ENCODE results near the gene AP1B1. TPM values are rescaled to one million over a fixed set of nuclear protein-coding genes. Genes with fewer than 3 reads are reported as not detected.

The AP1B1 gene
- total and polyA plus RNA-seq, 2 donors from 2014 or later: 50.5 to 82.9 TPM

GRCh38 chr22:29313576-29314466, 74.5 kb downstream of the AP1B1 start:
- H3K9me3 ChIP-seq (ENCODE audit: control insufficient read depth in 2 of 3, insufficient read depth in 1 of 3, low read length in 3 of 3): no peaks in the 10 kb centered on the region
- DNase-seq: peak in 3 of 5 donors; percentile 52 to 78 (median 71)
- no peak overlapping the region for H3K27ac ChIP-seq (ENCODE audit: low read depth in 2 of 2, low read length in 2 of 2)
- peaks cover 0 to 30% (median 0%) of the 10 kb centered on the region in 3 donors for H3K4me1 ChIP-seq (ENCODE audit: control insufficient read depth in 2 of 3, insufficient read depth in 2 of 3, low read depth in 1 of 3, low read length in 3 of 3)
- H3K9ac ChIP-seq (ENCODE audit: low read length in 3 of 3): no peak overlapping the region
- TF ChIP-seq CTCF (IDR thresholded peaks at IDR 0.05; ENCODE audit: borderline replicate concordance, extremely low read depth, insufficient read depth): no peak
- peaks cover 16% of the 10 kb centered on the region for H3K27me3 ChIP-seq (ENCODE audit: control insufficient read depth, insufficient read depth, low read length)
- no peak for FAIRE-seq
- intact Hi-C loops (cut with DNase I): no loop called here
- H3K4me3 ChIP-seq (ENCODE audit: low read length in 3 of 3): no peak overlapping the region
- no peaks in the 10 kb centered on the region for H3K36me3 ChIP-seq (ENCODE audit: control insufficient read depth in 2 of 3, insufficient read depth in 3 of 3, low read length in 3 of 3)

GRCh38 chr22:29313126-29313575, 75.2 kb downstream of the AP1B1 start:
- no peak overlapping the region for H3K9ac ChIP-seq (ENCODE audit: low read length in 3 of 3)
- DNase-seq (peak in 4 of 5 donors; percentile 59 to 78 (median 75)), FAIRE-seq (no peak)
- no peaks in the 10 kb centered on the region for H3K36me3 ChIP-seq (ENCODE audit: control insufficient read depth in 2 of 3, insufficient read depth in 3 of 3, low read length in 3 of 3)
- no peaks in the 10 kb centered on the region for H3K9me3 ChIP-seq (ENCODE audit: control insufficient read depth in 2 of 3, insufficient read depth in 1 of 3, low read length in 3 of 3)
- no peak overlapping the region for H3K27ac ChIP-seq (ENCODE audit: low read depth in 2 of 2, low read length in 2 of 2)
- TF ChIP-seq CTCF (IDR thresholded peaks at IDR 0.05; ENCODE audit: borderline replicate concordance, extremely low read depth, insufficient read depth): peak; percentile 50
- H3K4me3 ChIP-seq (ENCODE audit: low read length in 3 of 3): no peak overlapping the region
- H3K4me1 ChIP-seq (ENCODE audit: control insufficient read depth in 2 of 3, insufficient read depth in 2 of 3, low read depth in 1 of 3, low read length in 3 of 3): peaks cover 0 to 36% (median under 1%) of the 10 kb centered on the region in 3 donors
- peaks cover 16% of the 10 kb centered on the region for H3K27me3 ChIP-seq (ENCODE audit: control insufficient read depth, insufficient read depth, low read length)
- intact Hi-C loops (cut with DNase I): no loop called here

- H3K9ac ChIP-seq (ENCODE audit: low read length in 3 of 3): no peak overlapping the region
- no peak for TF ChIP-seq CTCF (IDR thresholded peaks at IDR 0.05; ENCODE audit: borderline replicate concordance, extremely low read depth, insufficient read depth)
- H3K36me3 ChIP-seq (ENCODE audit: control insufficient read depth in 2 of 3, insufficient read depth in 3 of 3, low read length in 3 of 3): no peaks in the 10 kb centered on the region
- H3K27ac ChIP-seq (ENCODE audit: low read depth in 2 of 2, low read length in 2 of 2): no peak overlapping the region
- FAIRE-seq (no peak), DNase-seq (peak in 2 of 5 donors; percentile 58 to 68)
- H3K27me3 ChIP-seq (ENCODE audit: control insufficient read depth, insufficient read depth, low read length): peaks cover 16% of the 10 kb centered on the region
- peaks cover 0 to 41% (median 8%) of the 10 kb centered on the region in 3 donors for H3K4me1 ChIP-seq (ENCODE audit: control insufficient read depth in 2 of 3, insufficient read depth in 2 of 3, low read depth in 1 of 3, low read length in 3 of 3)
- intact Hi-C loops (cut with DNase I): no loop called here
- H3K4me3 ChIP-seq (ENCODE audit: low read length in 3 of 3): no peak overlapping the region
- H3K9me3 ChIP-seq (ENCODE audit: control insufficient read depth in 2 of 3, insufficient read depth in 1 of 3, low read length in 3 of 3): no peaks in the 10 kb centered on the region
Observed at GRCh38 chr22:29312218-29313125, 75.9 kb downstream of the AP1B1 start.
